KOPT-K1 (cell line): Measurements from ENCODE around the gene MACROH2A1.

Experiments
- H3K27ac ChIP-seq: fragments of 200-600 bp; sonication (generic); 2 replicates; pipeline ENCODE4 v1.5.1; 2016; ENCODE audit warnings: antibody characterized with exemption, mild to moderate bottlenecking, low read depth, low read length; ENCODE audit not compliant: poor library complexity, severe bottlenecking
- H3K36me3 ChIP-seq: fragments of 200-600 bp; sonication (generic); 2 replicates; pipeline ENCODE4 v1.5.1; 2017; ENCODE audit warnings: antibody characterized with exemption, mild to moderate bottlenecking, low read length, moderate library complexity; ENCODE audit not compliant: insufficient read depth
- H3K9me3 ChIP-seq: fragments of 200-600 bp; sonication (generic); 2 replicates; pipeline ENCODE4 v1.5.1; 2017; ENCODE audit warnings: antibody characterized with exemption, low read length, mild to moderate bottlenecking; ENCODE audit not compliant: insufficient read depth, poor library complexity, severe bottlenecking

MACROH2A1 gene

DNA sequence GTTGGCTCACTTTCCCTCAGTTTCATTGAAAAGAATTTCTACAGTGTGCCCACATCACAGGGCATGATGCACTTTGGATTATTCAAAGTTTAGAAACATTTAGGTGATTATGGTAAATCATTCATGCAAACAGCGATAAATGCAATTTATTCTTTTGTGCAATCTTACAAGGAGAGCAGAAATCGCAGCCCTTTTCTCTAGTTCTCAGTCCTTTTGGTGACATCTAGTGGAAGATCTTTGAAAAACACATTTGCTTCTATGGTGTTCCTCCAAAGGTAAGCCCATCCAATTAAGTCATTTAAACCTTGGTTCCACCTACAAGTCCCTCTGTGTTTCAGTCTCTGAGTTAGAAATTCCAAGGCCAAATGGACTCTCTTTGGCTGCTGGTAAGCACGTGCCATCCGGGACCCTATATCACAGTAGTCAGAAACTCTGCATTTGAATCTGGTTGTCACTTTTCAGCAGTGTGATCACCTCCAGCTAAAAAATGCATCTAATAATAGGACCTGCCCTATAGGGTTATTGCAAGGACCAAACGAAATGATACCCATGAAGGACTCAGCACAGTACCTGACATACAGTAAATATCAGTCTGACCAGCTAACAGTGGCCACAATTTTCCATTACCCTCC lies 66.4 kb downstream of the MACROH2A1 start:
- H3K36me3 ChIP-seq: peaks cover 86% of the 10 kb centered on the region

GRCh38 chr5:135331612-135332011 lies 67.4 kb downstream of the MACROH2A1 start:
- Histone ChIP-seq H3K9me3 (no peaks in the 10 kb centered on the region), H3K27ac (no peak overlapping the region), H3K36me3 (peaks cover 76% of the 10 kb centered on the region)

More for the DNA sequence above, 66.4 kb downstream of the MACROH2A1 start:
- H3K27ac ChIP-seq: no peak overlapping the region
- H3K9me3 ChIP-seq: no peaks in the 10 kb centered on the region

GRCh38 chr5:135330798-135331096 lies 68.3 kb downstream of the MACROH2A1 start:
- Histone ChIP-seq H3K36me3 (peaks cover 67% of the 10 kb centered on the region), H3K27ac (no peak overlapping the region)

GRCh38 chr5:135329913-135330797 lies 68.9 kb downstream of the MACROH2A1 start:
- Histone ChIP-seq H3K9me3 (no peaks in the 10 kb centered on the region), H3K27ac (peak overlapping the region; percentile 1), H3K36me3 (peaks cover 61% of the 10 kb centered on the region)

More at GRCh38 chr5:135330798-135331096, 68.3 kb downstream of the MACROH2A1 start:
- no peaks in the 10 kb centered on the region for H3K9me3 ChIP-seq

DNA sequence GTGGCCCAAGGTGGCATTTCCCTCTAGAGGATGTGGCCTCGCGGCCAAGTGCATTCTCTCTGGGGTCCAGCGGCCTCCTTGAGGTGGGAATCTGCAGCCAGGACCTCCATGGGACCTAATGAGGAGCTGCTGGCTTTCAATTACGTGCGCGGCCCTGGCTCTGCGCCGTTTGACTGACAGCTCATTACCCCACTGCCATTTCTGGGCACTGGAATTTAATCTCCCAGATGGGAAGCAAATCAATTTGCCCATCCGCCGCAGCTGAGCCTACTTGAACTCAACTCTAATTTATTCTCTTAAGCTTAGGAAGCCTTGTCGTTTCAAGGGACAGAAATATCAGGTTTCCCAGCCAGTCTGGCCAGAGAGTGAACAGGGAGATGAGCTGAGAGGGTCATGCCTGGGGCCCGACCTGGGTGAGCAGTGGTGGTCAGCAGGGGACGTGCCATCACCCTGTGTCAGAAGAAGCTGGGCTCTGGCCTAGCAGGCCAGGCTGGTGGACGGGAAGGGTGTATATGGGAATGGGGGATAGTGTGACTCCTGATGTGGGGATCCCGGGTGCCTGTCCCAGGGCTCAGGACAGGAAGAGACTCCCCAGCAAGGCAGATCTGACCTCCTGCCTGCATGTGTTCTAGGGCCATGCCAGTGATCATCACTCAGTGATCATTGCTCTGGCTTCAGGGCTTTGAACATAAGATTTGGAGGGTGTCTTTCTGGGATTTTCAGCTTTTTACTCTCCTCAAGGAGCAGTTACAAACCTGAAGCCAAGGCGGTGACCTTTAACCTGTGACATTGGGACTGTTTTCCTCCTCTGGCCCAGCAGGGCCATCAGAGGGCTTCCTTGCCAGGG lies 69.7 kb downstream of the MACROH2A1 start:
- peak overlapping the region; percentile 38 for H3K27ac ChIP-seq
- H3K36me3 ChIP-seq: peaks cover 52% of the 10 kb centered on the region
- H3K9me3 ChIP-seq: no peaks in the 10 kb centered on the region

GRCh38 chr5:135328128-135328687 lies 70.8 kb downstream of the MACROH2A1 start:
- H3K27ac ChIP-seq: peak overlapping the region; percentile 38
- peaks cover 42% of the 10 kb centered on the region for H3K36me3 ChIP-seq
- no peaks in the 10 kb centered on the region for H3K9me3 ChIP-seq

- Histone ChIP-seq H3K36me3 (peaks cover 35% of the 10 kb centered on the region), H3K9me3 (no peaks in the 10 kb centered on the region), H3K27ac (peak overlapping the region; percentile 38)
Observed at GRCh38 chr5:135327429-135328127, 71.5 kb downstream of the MACROH2A1 start.

- H3K27ac ChIP-seq: peak overlapping the region; percentile 56
- no peaks in the 10 kb centered on the region for H3K9me3 ChIP-seq
- peaks cover 25% of the 10 kb centered on the region for H3K36me3 ChIP-seq
Observed at GRCh38 chr5:135326296-135327254, 72.5 kb downstream of the MACROH2A1 start.

DNA sequence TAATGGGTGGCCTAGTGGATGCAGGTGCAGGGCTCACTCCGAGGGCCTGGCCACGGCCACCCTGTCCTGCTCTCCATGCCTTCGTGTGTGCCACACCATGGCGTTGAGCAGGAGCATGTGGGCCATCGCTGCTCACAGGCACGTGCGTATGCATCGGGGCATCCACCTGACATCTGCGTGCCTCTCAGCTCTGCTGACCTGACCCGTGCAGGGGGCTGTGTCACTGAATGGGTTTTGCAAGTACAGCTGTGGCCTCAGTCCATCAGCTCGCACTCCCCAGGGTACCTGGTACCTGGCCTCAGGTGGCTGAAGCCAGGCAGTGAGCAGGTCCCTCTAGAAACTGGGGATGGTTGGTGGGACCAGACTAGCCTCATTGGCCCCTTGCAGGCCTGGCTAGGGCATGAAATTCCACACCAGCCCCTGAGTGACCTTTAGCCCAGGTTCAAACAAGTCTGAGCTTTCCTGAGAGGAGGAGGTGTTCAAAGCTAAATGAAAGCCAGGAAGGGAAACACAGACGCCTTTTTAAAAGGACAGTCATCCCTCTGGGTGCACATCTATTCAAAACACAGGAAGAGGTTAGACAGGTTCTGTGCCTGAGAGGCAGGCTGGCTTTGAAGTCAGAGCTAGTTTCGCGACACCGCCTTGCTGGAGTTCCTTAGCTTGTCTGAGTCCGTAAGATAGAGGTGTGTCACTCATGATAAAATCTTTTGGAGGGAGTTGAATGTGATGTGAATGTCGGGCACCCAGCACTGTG lies 74.0 kb downstream of the MACROH2A1 start:
- Histone ChIP-seq H3K9me3 (no peaks in the 10 kb centered on the region), H3K27ac (peak overlapping the region; percentile 56), H3K36me3 (peaks cover 10% of the 10 kb centered on the region)

GRCh38 chr5:135324160-135324559 lies 74.9 kb downstream of the MACROH2A1 start:
- H3K36me3 ChIP-seq: 0 out of 2 replicates have a peak, but pooled peaks cover 1% of the 10 kb centered on the region
- H3K27ac ChIP-seq: no peak overlapping the region
- no peaks in the 10 kb centered on the region for H3K9me3 ChIP-seq

DNA sequence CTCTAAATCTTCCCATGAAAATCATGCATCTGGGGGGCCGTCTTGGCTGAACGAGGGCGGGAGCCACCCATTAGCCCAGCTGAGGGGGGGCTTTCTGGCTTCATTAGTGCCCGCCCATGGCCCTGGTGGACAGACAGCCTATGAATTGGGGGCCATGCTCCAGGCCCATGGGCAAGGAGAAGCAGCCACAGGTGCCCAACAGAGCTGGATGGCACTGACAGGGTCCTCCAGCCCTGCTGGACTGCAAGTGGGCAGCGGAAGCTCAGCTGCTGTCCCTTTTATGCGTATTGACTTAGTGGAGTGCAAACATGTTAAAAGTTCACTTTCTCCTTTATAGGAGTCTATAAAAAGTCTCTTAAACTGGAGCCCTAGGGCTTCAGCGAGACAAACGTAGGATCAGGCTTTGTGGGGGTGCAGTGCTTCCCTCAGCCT lies 75.3 kb downstream of the MACROH2A1 start:
- Histone ChIP-seq H3K27ac (no peak overlapping the region), H3K9me3 (no peaks in the 10 kb centered on the region), H3K36me3 (no peaks in the 10 kb centered on the region)

DNA sequence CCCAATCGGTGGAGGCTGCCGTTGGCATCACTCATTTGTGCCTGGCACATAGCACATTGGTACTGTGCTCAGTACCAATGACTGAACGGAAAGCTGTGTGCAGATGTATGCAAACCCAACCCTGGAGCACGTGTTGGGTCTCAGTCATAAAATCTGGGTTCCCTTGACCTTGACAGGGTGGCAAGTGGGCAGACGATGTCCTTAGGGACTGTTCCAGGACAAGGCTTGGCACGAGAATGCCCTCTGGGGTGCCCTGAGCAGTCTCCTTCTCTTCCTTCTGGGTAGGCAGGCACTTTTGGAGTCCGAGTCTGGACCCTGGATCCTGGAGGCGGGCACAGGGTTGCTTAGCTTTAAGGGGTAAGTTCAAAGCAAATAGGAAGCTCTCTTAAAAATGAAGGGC lies 75.8 kb downstream of the MACROH2A1 start:
- H3K27ac ChIP-seq: no peak overlapping the region
- no peaks in the 10 kb centered on the region for H3K9me3 ChIP-seq
- H3K36me3 ChIP-seq: no peaks in the 10 kb centered on the region

DNA sequence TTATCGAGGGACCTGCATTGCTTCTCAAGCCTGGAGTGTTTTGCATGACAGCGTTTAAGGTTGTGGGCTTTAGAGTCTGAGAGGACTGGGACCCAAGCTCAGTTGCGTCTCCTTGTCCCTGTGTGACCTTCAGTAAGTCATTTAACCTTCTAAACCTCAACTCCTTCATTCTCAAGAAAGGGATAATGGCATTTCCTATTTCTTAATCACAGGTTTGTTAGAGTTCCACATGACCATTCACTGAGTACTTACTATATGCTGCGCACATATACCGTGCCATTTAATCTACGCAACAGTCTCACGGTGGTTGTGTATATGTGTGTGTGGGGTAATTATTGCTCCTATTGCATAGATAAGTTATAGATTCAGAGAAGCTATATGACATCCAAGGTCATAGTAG lies 76.3 kb downstream of the MACROH2A1 start:
- no peaks in the 10 kb centered on the region for H3K36me3 ChIP-seq
- no peaks in the 10 kb centered on the region for H3K9me3 ChIP-seq
- H3K27ac ChIP-seq: no peak overlapping the region
